NCI-H446 treated with DMSO at 0.1 percent for 48 hours (cell line): ENCODE data around the gene GRHL3.
A peak's percentile ranks its signal among the peaks of the same experiment; 100 is the strongest.
"Not testable (repeated sequence)": the region's sequence is repeated elsewhere in the genome, so short reads cannot be mapped to it uniquely, and the experiment has no call there.

ENCODE experiments used
- DNase-seq: peaks from one replicate; lab custom pipeline; 2025; lab: John Stamatoyannopoulos, UW

GRHL3 gene

DNA sequence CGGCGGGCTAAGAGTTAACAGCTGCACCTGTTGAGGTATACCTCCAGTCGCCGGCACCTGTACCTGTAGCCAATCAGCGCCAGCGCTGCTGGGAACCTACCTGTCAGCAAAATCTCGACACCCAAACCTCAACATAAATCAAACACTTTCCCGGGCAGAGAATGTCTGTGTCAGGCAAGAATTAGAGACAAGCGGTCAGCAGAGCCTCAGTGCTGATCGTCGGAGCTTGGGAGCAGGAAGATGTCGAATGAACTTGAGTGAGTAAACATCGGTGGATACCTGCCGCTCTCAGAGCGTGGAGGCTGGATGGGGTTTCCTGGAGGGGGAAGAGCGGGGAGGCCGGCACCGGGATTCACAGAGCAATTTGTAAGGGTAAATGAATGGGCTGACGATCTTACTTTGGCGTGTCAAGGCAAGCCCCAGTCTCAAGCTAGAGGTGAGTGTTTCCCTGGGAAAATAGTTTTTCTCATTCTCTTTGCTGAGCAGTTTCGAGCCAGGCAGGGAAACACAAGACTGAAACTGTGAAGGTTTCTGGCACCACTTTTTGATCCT, at the start of gene GRHL3:
Gene GRHL3, plus strand, starts transcription at position 46 of the 552 bp plus-strand sequence. Its CDS starts 195 bp downstream, at position 241.
- DNase-seq: no peak

DNA sequence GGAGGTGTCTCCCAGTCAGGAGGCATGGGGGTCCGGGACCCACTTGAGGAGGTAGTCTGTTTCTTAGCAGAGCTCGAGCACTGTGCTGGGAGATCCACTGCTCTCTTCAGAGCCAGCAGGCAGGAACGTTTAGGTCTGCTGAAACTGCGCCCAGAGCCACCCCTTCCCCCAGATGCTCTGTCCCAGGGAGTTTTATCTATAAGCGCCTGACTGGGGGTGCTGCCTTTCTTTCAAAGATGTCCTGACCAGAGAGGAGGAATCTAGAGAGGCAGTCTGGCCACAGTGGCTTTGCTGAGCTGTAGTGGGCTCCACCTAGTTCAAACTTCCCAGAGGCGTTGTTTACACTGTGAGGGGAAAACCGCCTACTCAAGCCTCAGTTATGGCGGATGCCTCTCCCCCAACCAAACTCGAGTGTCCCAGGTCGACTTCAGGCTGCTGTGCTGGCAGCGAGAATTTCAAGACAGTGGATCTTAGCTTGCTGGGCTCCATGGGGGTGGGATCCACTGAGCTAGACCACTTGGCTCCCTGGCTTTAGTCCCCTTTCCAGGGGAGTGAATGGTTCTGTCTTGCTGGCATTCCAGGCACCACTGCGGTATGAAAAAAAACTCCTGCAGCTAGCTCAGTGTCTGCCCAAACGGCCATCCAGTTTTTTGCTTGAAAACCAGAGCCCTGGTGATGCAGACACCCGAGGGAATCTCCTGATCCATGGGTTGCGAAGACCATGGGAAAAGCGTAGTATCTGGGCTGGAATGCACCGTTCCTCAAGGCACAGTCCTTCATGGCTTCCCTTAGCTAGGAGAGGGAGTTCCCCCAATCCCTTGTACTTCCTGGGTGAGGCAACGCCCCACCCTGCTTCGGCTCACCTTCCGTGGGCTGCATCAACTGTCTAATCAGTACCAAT, 44.7 kb upstream of the GRHL3 start:
- DNase-seq: not testable (repeated sequence)

DNA sequence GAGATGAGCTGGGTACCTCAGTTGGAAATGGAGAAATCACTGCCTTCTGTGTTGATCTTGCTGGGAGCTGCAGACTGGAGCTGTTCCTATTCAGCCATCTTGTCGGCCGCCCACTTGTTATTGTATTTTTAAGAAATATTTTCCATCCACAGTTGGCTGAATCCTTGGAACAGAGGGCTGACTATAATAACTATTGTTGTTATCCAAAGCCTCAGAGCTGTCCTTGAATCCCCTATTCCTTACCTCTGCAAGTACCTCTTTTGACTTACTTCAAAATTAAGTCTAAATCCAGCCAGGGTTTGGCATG, 44.1 kb upstream of the GRHL3 start:
- DNase-seq: no peak

- no peak for DNase-seq
These were observed 43.6 kb upstream of the GRHL3 start for GRCh38 chr1:24275510-24275909.

DNA sequence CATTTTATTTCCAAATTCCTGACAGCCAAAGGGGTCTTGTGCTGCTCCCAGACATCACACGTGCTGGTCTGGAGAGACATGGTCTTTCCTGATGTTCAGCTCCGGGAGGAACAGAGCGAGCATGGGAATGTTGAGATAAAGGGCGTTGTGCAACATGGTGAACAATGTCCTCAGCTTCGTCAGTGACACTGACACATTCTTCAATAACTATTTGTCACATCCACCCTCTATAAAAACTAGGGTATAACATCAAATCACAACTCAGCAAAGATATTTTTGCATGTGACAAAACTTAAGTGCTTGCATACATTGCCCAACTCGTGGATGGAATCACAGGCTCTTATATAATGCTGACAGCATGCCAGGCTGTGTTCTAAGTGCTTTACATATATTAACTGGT, 42.4 kb upstream of the GRHL3 start:
- no peak for DNase-seq

GRCh38 chr1:24277420-24278169, 41.6 kb upstream of the GRHL3 start:
- DNase-seq: no peak

- no peak for DNase-seq
These were observed 40.4 kb upstream of the GRHL3 start for GRCh38 chr1:24278726-24279125.

GRCh38 chr1:24279590-24280232, 39.4 kb upstream of the GRHL3 start:
- no peak for DNase-seq

GRCh38 chr1:24281591-24281990, 37.6 kb upstream of the GRHL3 start:
- DNase-seq: no peak

GRCh38 chr1:24282491-24282890, 36.7 kb upstream of the GRHL3 start:
- no peak for DNase-seq

GRCh38 chr1:24283326-24284155, 35.6 kb upstream of the GRHL3 start:
- no peak for DNase-seq

GRCh38 chr1:24284156-24284471, 35.0 kb upstream of the GRHL3 start:
- no peak for DNase-seq

GRCh38 chr1:24285231-24285630, 33.9 kb upstream of the GRHL3 start:
- no peak for DNase-seq

DNA sequence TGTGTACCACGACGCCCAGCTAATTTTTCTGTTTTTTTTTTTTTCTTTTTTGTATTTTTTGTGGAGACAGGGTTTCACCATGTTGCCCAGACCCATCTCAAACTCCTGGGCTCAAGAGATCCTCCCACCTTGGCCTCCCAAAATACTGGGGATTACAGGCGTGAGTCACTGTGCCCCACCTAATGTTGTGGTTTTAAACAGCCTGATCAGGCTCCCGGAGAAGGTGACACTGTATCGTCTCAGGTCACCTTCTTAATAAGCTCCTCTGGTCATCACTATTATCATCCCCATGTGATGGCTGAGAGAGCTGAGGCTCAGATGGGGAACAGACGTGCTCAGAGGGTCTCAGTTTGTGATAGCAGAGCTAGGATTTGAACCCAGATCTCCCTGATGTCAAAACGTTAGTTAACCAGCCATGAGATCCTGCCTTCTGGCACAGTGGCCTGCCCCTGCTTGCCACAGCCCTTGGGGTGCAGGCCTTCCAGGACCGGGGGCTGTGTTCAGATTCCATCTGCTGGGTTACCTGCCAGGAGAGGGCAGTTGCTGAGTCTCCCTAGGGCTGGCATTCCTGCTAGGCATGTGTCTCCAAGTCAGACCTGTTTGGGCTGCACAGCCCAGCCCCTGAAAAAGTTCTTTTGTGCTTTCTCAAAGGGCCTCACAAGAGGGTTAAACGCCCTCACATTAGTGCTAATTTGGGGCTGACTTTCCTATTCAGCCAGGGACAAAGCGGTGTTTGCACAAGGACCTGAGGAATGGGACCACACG, 32.7 kb upstream of the GRHL3 start:
- no peak for DNase-seq

DNA sequence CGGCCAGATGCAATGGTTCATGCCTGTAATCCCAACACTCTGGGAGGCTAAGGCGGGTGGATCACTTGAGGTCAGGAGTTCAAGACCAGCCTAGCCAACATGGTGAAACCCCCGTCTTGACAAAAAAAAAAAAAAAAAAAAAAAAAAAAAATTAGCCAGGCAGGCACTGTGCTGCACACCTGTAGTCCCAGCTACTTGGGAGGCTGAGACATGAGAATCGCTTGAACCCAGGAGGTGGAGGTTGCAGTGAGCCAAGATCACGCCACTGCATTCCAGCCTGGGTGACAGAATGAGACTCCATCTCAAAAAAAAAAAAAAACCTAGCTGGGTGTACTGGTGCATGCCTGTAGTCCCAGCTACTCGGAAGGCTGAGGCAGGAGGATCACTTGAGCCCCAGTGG, 31.4 kb upstream of the GRHL3 start:
- DNase-seq: not testable (repeated sequence)

- DNase-seq: no peak
These were observed 30.7 kb upstream of the GRHL3 start for GRCh38 chr1:24288479-24288878.

DNA sequence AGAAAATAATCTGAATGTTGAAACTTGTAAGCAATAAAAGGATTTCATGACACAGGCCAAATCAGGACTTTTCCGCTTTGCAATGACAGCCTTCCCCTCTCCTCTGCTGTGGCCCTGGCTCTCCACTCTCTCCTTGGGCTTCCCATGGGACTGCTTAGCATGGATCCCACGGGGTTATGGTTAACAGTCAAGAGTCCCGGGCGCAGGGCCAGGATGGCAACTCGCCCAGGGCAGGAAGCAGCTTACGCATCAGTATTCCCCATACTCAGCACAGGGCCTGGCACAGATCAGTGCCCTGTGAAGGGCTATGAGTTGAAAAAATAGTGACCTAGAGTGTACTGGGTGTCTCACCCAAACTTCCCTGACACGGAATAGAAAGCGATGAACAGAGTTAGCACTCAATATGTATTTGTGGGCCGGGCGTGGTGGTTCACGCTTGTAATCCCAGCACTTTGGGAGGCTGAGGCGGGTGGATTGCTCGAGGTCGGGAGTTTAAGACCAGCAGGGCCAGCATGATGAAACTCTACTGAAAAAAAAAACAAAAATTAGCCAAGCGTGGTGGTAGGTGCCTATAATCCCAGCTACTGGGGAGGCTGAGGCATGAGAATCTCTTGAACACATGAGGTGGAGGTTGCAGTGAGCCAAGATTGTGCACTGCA, 29.1 kb upstream of the GRHL3 start:
- peak; percentile 83 for DNase-seq

DNA sequence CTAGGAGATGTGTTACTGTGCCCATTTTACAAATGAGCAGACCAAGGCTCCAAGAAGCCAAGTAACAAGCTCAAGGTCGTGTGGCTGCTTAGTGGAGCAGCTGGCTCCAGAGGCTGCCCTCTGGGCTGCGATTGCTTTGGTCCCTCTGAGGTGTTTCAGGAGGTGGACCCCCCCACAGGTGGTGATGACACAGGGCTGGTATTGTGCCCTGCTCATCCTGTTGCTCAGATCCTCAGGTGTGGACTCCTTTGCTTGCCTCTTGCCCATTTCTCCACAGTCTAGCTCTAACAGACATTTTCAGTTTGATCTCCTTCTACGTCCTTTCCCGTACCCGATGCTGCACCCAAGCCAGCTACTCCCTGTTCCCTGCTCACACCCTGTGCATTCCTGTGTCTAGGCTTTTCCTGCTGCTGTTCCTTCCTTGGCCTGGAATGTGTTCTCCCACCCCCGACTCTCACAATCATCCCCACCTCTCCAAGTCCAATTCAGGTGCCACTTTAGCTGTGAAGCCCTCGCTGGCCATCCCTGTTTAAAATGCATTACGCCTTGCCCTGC, 28.1 kb upstream of the GRHL3 start:
- DNase-seq: no peak

DNA sequence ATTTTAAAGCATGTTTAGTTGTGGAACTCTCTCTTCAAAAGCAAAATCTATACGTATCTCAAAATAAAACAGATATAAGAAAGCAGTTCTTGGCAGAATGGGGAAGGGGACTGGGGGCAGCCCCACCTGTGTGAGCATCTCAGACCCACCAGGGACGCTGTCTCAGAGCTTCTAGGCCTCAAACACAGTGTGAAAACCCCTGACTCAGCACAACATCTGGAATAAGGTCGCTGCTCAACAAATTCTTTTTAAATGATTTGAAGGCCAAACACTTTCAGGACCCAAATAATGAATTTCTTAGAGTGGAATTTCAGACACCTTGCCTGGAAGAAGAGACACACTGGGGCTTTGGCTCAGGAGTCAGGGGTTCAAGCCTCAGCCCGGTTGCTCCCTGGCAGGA, 27.1 kb upstream of the GRHL3 start:
- DNase-seq: no peak

DNA sequence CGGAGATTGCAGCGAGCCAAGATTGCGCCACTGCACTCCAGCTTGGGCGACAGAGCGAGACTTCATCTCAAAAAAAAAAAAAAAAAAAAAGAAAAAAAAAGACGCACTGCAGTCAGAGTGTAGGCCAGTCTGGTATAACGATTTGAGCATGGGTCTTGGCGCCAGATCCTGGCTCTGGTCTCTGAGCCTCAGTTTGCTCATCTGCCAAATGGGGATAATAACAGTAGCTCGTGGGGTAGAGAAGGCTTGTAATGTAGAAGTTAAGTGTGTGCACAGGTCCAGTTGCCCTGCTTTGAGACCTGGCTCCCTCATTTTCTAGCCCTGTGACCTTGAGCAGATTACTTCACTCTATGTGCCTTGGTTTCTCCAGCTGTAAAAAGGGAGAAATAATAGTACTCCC, 26.3 kb upstream of the GRHL3 start:
- no peak for DNase-seq
